Activated CD4-positive, alpha-beta memory T cell treated with anti-CD3 and anti-CD28 coated beads, Interleukin-2, amount 10 ng/mL, durations not matched to agents 7 days and 5 days (primary cell): Measurements from ENCODE around the gene MPP3. TPM values are rescaled to one million over a fixed set of nuclear protein-coding genes. Genes with fewer than 3 reads are reported as not detected.

Source experiments
- CTCF ChIA-PET: fragments of 350-600 bp; sonication (Branson Sonifier 250); formaldehyde crosslinking; loops from one replicate; lab custom pipeline; 2021; ENCODE audit warnings: antibody characterized with exemption, inconsistent platforms; lab: Charles Lee
- POLR2A ChIA-PET: fragments of 350-600 bp; sonication (Branson Sonifier 250); formaldehyde crosslinking; loops from one replicate; lab custom pipeline; 2021; ENCODE audit warnings: antibody characterized with exemption; lab: Charles Lee
- DNase-seq: peaks from one replicate; pipeline ENCODE4 v3.0.0-alpha.2; 2020
- H3K27ac Mint-ChIP-seq: one replicate; pipeline ENCODE4 v1.8.0; 2021; ENCODE audit warnings: mild to moderate bottlenecking, mixed read lengths
- H3K27me3 Mint-ChIP-seq: one replicate; pipeline ENCODE4 v1.8.0; 2021; ENCODE audit warnings: mixed read lengths
- H3K36me3 Mint-ChIP-seq: one replicate; pipeline ENCODE4 v1.8.0; 2021; ENCODE audit warnings: low read depth, mixed read lengths
- H3K4me1 Mint-ChIP-seq: one replicate; pipeline ENCODE4 v1.8.0; 2021; ENCODE audit warnings: mixed read lengths
- H3K4me3 Mint-ChIP-seq: one replicate; pipeline ENCODE4 v1.8.0; 2021; ENCODE audit warnings: mild to moderate bottlenecking, mixed read lengths
- H3K9me3 Mint-ChIP-seq: one replicate; pipeline ENCODE4 v1.8.0; 2021; ENCODE audit warnings: mixed read lengths
- total RNA-seq, 2 experiments: library from RNA; stranded (reverse); gene quantifications; one replicate each; pipeline ENCODE4 v1.2.3, GENCODE V29; 2021

MPP3 gene
- total RNA-seq, 2 experiments from 2014 or later = not detected

DNA sequence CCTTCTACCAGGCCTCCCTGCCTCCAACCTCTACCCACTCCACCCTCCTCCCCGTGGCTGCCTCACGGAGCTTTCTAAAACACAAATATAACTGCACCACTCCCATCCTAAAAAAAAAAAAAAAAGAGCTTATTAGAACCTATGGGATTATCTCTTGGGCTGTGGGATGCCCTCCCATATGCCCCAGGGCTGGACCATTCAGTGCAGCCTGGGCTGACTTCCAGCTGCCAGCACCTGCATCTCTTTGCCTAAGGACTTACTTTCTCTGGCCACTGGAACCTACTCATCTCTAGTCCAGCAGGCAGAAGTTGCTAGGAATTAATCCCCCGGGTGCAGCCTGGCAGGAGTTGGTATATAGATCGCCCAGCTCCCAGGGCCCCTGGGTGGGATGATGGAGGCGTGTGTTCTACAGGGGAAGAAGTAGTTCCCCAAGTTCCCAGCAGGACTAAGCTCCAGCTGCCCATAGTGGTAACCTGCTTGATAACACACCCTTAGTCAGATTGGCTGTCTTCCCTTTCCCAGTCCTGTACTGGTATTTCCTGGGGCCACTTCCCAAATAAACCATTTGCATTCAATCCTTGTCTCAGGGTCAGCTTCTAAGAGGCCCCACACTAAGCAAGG, 10.3 kb downstream of the MPP3 start:
- H3K4me1 Mint-ChIP-seq = no peaks in the 10 kb centered on the region
- H3K9me3 Mint-ChIP-seq = no peaks in the 10 kb centered on the region
- H3K36me3 Mint-ChIP-seq = no peaks in the 10 kb centered on the region
- H3K4me3 Mint-ChIP-seq = no peak overlapping the region
- H3K27me3 Mint-ChIP-seq = no peaks in the 10 kb centered on the region
- CTCF ChIA-PET = interaction anchor here (1.0 to 1.1 kb wide), 2 partner anchors 23 to 91 kb away, joined by 3 to 4 read pairs; no protein-coding TSS in a partner anchor
- no peak overlapping the region for H3K27ac Mint-ChIP-seq
- POLR2A ChIA-PET = no interaction called here
- no peak for DNase-seq

DNA sequence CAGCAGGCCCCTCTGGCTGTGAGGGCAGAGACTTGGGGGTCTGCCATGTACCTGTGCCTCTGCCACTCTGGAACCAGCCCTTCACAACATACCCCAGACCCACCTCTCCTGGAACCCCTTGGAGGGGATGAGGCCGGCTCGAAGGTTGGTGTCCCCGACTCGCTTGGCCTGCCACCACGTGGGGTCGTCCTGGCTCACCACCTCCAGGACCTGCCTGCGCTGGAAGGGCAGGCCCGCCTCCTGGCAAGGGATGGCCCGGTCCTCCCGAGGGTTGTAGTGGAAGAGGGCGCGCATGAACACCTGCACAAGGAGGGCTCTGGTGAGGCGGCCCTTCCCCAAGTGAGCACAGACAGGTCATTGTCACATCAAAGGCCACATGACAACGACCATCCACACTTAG, 12.2 kb downstream of the MPP3 start:
- no peaks in the 10 kb centered on the region for H3K27me3 Mint-ChIP-seq
- no peaks in the 10 kb centered on the region for H3K36me3 Mint-ChIP-seq
- no peak overlapping the region for H3K4me3 Mint-ChIP-seq
- POLR2A ChIA-PET = no interaction called here
- H3K4me1 Mint-ChIP-seq = no peaks in the 10 kb centered on the region
- H3K27ac Mint-ChIP-seq = no peak overlapping the region
- H3K9me3 Mint-ChIP-seq = no peaks in the 10 kb centered on the region
- CTCF ChIA-PET = no interaction called here
- DNase-seq = no peak

DNA sequence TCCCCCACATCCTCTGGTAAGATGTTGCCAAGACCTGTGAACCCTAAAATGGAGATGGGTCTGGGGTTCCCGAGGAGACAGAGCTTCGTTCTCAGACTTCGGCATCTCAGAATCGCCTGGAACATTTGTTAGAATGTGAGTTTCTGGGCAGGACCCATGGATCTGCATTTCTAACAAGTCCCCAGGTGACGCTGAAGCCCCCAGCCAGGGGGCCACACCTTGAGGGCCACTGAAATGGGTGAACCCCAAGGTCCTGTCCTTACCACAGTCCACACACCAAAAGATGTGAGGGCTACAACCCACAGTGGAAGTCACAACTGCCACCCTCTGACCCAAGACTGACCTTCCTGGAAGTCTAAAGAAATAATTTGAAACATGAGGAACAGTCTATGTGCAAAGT, 14.0 kb downstream of the MPP3 start:
- no peak for DNase-seq
- ChIA-PET POLR2A (no interaction called here), CTCF (interaction anchor here (0.6 to 1.5 kb wide), 2 partner anchors 52 to 53 kb away, joined by 3 read pairs; no protein-coding TSS in a partner anchor)
- Mint-ChIP-seq H3K9me3 (no peaks in the 10 kb centered on the region), H3K27me3 (no peaks in the 10 kb centered on the region), H3K4me1 (no peaks in the 10 kb centered on the region), H3K27ac (no peak overlapping the region), H3K4me3 (no peak overlapping the region), H3K36me3 (no peaks in the 10 kb centered on the region)

DNA sequence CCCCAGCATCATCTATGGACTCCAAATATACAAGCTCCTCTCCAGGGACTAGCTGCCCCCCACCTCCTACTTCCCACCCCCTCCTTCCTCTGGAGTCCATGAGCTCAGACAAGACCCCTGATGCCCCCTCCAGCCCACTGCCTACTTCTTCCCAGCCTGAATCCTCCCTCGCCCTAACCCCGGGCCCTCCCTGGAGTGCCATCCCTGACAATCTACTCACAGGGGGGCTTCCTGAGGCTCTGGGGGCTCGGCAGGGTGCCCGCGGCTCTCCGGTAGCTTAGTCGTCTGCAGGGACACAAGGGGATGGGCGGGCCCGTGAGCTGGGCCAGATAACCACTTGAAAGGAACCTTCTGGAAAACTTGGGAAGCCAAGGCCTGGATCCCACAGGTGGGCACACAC, 15.1 kb downstream of the MPP3 start:
- Mint-ChIP-seq H3K4me3 (no peak overlapping the region), H3K4me1 (no peaks in the 10 kb centered on the region), H3K36me3 (no peaks in the 10 kb centered on the region), H3K27ac (no peak overlapping the region), H3K9me3 (no peaks in the 10 kb centered on the region), H3K27me3 (no peaks in the 10 kb centered on the region)
- CTCF ChIA-PET = interaction anchor here (0.6 to 1.5 kb wide), 2 partner anchors 25 to 51 kb away, joined by 3 read pairs; no protein-coding TSS in a partner anchor
- POLR2A ChIA-PET = interaction anchor here (1.1 kb wide), 1 partner anchor 28 kb away, joined by 3 read pairs; no protein-coding TSS in a partner anchor
- DNase-seq = no peak

GRCh38 chr17:43816336-43817320, 16.3 kb downstream of the MPP3 start:
- DNase-seq = no peak
- H3K4me3 Mint-ChIP-seq = no peak overlapping the region
- peaks cover 4% of the 10 kb centered on the region for H3K27me3 Mint-ChIP-seq
- POLR2A ChIA-PET = interaction anchor here (1.1 kb wide), 1 partner anchor 30 kb away, joined by 3 read pairs; no protein-coding TSS in a partner anchor
- H3K27ac Mint-ChIP-seq = no peak overlapping the region
- no peaks in the 10 kb centered on the region for H3K36me3 Mint-ChIP-seq
- no peaks in the 10 kb centered on the region for H3K9me3 Mint-ChIP-seq
- H3K4me1 Mint-ChIP-seq = no peaks in the 10 kb centered on the region
- CTCF ChIA-PET = no interaction called here

- Mint-ChIP-seq H3K27ac (no peak overlapping the region), H3K4me3 (no peak overlapping the region), H3K9me3 (no peaks in the 10 kb centered on the region), H3K36me3 (no peaks in the 10 kb centered on the region), H3K4me1 (no peaks in the 10 kb centered on the region), H3K27me3 (peaks cover 6% of the 10 kb centered on the region)
- no peak for DNase-seq
- POLR2A ChIA-PET = no interaction called here
- CTCF ChIA-PET = no interaction called here
Measured at GRCh38 chr17:43814714-43815113, 18.2 kb downstream of the MPP3 start.

DNA sequence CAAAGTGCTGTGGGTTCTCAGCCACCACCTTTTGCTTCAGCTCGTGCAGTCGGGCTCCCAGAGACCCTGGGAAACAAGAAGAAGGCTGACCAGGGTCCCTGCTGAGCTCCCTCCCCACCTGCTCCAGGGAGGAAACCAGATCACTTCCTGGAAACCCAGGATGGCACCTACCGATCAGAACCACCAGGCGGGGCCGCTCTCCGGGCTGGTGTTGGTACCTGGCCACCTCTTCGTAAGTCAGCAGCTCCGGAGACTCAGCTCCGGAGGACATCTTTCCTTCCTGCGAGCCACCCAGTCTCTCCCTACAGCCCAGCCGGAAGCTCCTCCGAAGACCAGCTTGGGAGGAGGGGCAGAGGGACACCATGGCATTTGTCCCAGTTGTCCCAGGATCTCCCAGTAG, 18.9 kb downstream of the MPP3 start:
- Mint-ChIP-seq H3K36me3 (no peaks in the 10 kb centered on the region), H3K27ac (no peak overlapping the region), H3K27me3 (peaks cover 6% of the 10 kb centered on the region), H3K4me1 (no peaks in the 10 kb centered on the region), H3K4me3 (no peak overlapping the region), H3K9me3 (no peaks in the 10 kb centered on the region)
- no peak for DNase-seq
- ChIA-PET POLR2A (no interaction called here), CTCF (no interaction called here)

DNA sequence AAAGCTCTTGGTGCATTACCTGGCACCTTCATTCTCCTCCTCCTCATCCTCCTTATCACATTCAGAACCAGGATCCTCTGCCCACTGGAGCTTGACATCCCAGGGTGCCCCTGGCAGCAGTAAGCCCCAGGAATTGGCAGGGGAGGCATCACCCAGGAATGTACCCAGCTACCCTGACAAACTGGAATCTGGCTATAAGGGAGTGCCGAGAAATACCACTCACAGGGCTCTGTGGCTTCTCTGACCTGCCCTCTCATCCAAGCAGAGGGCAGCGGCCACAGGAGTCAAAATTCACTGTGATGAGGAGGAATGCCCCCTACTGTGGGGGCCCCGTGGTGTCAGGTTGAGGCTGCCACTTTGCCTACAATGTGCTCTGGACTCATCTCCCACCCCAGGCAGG, 19.6 kb downstream of the MPP3 start:
- no peaks in the 10 kb centered on the region for H3K9me3 Mint-ChIP-seq
- ChIA-PET POLR2A (no interaction called here), CTCF (no interaction called here)
- peaks cover 6% of the 10 kb centered on the region for H3K27me3 Mint-ChIP-seq
- H3K4me3 Mint-ChIP-seq = no peak overlapping the region
- H3K27ac Mint-ChIP-seq = no peak overlapping the region
- H3K36me3 Mint-ChIP-seq = no peaks in the 10 kb centered on the region
- no peak for DNase-seq
- H3K4me1 Mint-ChIP-seq = no peaks in the 10 kb centered on the region

DNA sequence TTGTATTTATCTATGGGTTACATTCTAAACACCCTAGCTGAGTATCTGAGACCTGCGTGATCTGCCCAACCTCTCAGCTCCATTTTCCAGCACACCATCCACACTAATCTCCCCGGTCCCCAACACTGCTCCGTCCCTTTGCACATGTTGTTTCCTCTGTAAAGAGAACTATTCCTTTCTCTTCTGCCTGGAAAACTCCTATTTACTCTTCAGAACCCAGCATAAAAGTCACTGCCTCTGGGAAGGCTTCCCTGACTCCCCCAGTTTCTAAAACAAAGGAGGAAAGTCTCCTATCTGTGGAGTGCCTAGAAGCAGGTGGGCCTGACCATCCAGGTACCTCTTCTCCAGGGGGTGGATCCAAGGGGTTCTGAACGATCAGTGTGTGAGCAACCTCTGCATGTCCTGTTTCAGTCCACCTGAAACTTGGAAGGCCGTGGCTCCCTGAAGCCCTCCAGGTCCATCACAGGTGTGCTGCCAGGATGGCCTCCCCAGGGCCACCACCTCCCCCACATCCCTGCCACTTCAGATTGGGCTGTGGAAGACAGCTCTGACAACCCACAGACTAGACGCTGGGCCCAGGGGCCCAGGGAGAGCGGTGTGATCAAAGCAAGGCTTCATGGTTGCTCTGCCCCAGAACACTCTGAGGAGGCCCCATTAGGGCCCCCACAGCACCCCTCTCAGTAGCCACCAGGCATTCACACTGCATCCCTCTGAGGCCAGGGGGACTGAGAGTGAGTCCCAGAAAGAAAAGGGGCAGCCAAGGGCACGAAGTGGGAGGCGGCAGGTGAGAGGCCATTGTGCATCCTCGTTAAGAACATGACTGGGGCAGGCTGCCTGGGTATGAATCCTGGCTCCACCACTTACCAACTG, 20.3 kb downstream of the MPP3 start:
- H3K9me3 Mint-ChIP-seq = no peaks in the 10 kb centered on the region
- DNase-seq = no peak
- H3K4me1 Mint-ChIP-seq = no peaks in the 10 kb centered on the region
- no peak overlapping the region for H3K27ac Mint-ChIP-seq
- CTCF ChIA-PET = no interaction called here
- peaks cover 6% of the 10 kb centered on the region for H3K27me3 Mint-ChIP-seq
- no peaks in the 10 kb centered on the region for H3K36me3 Mint-ChIP-seq
- POLR2A ChIA-PET = no interaction called here
- H3K4me3 Mint-ChIP-seq = no peak overlapping the region

DNA sequence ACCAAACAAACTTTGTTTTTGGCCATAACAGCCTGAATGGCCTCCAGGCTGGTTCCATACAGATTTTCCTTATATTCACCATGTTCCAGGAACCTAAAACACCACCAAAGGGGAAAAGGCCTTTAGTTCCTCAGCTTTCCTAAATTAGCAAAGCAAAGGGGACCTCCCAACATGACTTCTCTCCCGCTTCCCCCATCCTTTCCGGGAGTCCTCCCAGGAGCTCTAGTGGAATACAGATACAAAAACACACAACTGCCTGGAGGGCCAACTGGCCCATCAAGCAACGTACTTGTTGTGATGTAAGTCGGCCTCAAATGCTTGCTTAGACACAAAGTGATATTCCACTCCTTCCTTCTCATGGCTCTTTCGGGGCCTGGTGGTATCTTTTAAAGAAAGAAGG, 22.1 kb downstream of the MPP3 start:
- H3K27ac Mint-ChIP-seq = no peak overlapping the region

DNA sequence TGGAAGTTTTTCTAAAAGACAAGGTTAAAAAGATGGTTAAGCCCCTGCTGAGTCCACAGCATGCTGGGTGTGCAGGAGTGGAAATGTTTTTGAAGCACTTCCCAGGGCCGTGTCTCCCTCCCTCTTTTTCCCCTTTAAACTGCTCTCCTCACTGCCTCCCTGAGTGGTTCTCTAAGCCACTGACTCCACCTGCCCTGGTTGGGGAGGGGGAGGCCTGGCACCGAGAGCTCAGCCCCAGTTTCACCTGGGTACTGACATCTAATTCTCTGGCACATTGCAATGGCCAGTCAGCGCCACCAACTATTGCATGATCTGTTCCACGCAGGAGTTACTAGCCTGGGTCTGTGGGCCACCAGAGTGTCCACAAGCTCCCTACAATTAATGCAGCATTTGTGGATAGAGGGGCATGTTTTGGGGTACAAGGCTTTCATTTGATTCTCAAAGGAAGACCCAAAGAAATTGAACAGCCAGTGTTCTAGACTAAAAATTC, 22.7 kb downstream of the MPP3 start:
- ChIA-PET CTCF (no interaction called here), POLR2A (no interaction called here)
- H3K4me1 Mint-ChIP-seq = no peaks in the 10 kb centered on the region
- no peak overlapping the region for H3K4me3 Mint-ChIP-seq
- H3K9me3 Mint-ChIP-seq = no peaks in the 10 kb centered on the region
- H3K27me3 Mint-ChIP-seq = peaks cover 11% of the 10 kb centered on the region
- DNase-seq = no peak
- H3K36me3 Mint-ChIP-seq = no peaks in the 10 kb centered on the region
- no peak overlapping the region for H3K27ac Mint-ChIP-seq

More for the DNA sequence above, 22.1 kb downstream of the MPP3 start:
- peaks cover 7% of the 10 kb centered on the region for H3K27me3 Mint-ChIP-seq
- no peaks in the 10 kb centered on the region for H3K36me3 Mint-ChIP-seq
- no peaks in the 10 kb centered on the region for H3K4me1 Mint-ChIP-seq
- ChIA-PET CTCF (no interaction called here), POLR2A (no interaction called here)
- no peaks in the 10 kb centered on the region for H3K9me3 Mint-ChIP-seq
- no peak overlapping the region for H3K4me3 Mint-ChIP-seq
- DNase-seq = no peak

DNA sequence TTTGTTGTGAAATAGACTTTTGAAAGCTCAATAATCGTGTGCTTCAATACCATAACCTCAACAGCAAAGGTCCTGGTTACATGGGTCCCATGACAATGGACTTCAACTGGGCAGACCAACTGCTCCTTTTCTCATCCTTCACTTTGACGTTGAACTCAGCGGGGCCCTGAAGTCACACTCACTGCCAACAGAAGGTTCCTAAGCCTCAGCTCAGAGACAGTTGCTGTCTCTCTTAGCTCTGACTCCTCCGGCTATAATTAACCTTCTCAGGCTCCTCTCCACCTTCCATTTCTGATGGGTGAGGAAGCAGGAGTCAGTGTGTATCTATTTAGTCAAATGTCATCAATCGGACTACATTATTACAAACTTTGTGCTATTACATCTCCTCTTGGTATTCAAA, 23.8 kb downstream of the MPP3 start:
- Mint-ChIP-seq H3K27me3 (peaks cover 17% of the 10 kb centered on the region), H3K27ac (no peak overlapping the region), H3K4me3 (no peak overlapping the region), H3K4me1 (no peaks in the 10 kb centered on the region), H3K9me3 (no peaks in the 10 kb centered on the region), H3K36me3 (no peaks in the 10 kb centered on the region)
- DNase-seq = no peak
- ChIA-PET POLR2A (no interaction called here), CTCF (no interaction called here)
